Thymus (tissue), 11 donors: ENCODE data around the gene POP5. TPM values are rescaled to one million over a fixed set of nuclear protein-coding genes. Genes with fewer than 3 reads are reported as not detected.
"Not testable (repeated sequence)": the region's sequence is repeated elsewhere in the genome, so short reads cannot be mapped to it uniquely, and the experiment has no call there.

ENCODE experiments used
- DNase-seq, 9 donors: peaks; one replicate each; pipeline ENCODE4 v3.0.0-alpha.2; 2013; ENCODE audit warnings: low spot score in 9 of 9, low read depth in 6 of 9, missing footprints in 1 of 9
- H3K27ac ChIP-seq, 2 donors: one replicate each; pipeline ENCODE4 v1.5.1; 2013; ENCODE audit warnings: control low read depth in 1 of 2, low read depth in 1 of 2, low read length in 1 of 2, mild to moderate bottlenecking in 1 of 2, moderate library complexity in 1 of 2
- H3K27me3 ChIP-seq, 2 donors: one replicate each; pipeline ENCODE4 v1.5.1; 2013; ENCODE audit warnings: low read length in 1 of 2; ENCODE audit not compliant: control insufficient read depth in 2 of 2, insufficient read depth in 1 of 2
- H3K36me3 ChIP-seq, 2 donors: one replicate each; pipeline ENCODE4 v1.5.1; 2013; ENCODE audit warnings: low read length in 1 of 2, mild to moderate bottlenecking in 1 of 2, moderate library complexity in 1 of 2; ENCODE audit not compliant: control insufficient read depth in 2 of 2, insufficient read depth in 2 of 2
- H3K4me1 ChIP-seq, 2 donors: one replicate each; pipeline ENCODE4 v1.5.1; 2013; ENCODE audit warnings: low read length in 2 of 2; ENCODE audit not compliant: control insufficient read depth in 2 of 2, insufficient read depth in 2 of 2
- H3K4me3 ChIP-seq, 2 donors: one replicate each; pipeline ENCODE4 v1.5.1; 2013; ENCODE audit warnings: low read length in 2 of 2, control low read depth in 1 of 2, mild to moderate bottlenecking in 1 of 2
- H3K9me3 ChIP-seq, 2 donors: one replicate each; pipeline ENCODE4 v1.5.1; 2013; ENCODE audit warnings: low read length in 1 of 2, mild to moderate bottlenecking in 1 of 2; ENCODE audit not compliant: control insufficient read depth in 2 of 2, insufficient read depth in 1 of 2
- WGBS: extraction: QIAGEN DNeasy Blood & Tissue Kit; methylation state at CpG from one replicate; pipeline ENCODE4 v1.1.7; 2013; 5-methylcytosine and 5-hydroxymethylcytosine counted together
- polyA plus RNA-seq: library from polyadenylated mRNA; stranded (reverse); fragments of 200-250 nt; gene quantifications from one replicate; pipeline ENCODE4 v1.2.3, GENCODE V29; 2013
- total RNA-seq: library from RNA; stranded (reverse); fragments of 120-200 nt; gene quantifications from one replicate; pipeline ENCODE4 v1.2.4, GENCODE V29; 2013
- donor health status: healthy.

Gene POP5
- total and polyA plus RNA-seq, 2 donors: 55.4 to 95.1 TPM

- DNase-seq, H3K4me1 ChIP-seq, H3K4me3 ChIP-seq, H3K36me3 ChIP-seq, H3K27ac ChIP-seq, H3K9me3 ChIP-seq: not testable (repeated sequence)
- 93% methylated on average over 4 of the region's 4 CpGs for WGBS
- peaks cover 0 to 27% of the 10 kb centered on the region in 2 donors for H3K27me3 ChIP-seq
Measured at GRCh38 chr12:120617767-120618166, 36.6 kb upstream of the POP5 start.

GRCh38 chr12:120617193-120617592, 36.0 kb upstream of the POP5 start:
- peaks cover 0 to 26% of the 10 kb centered on the region in 2 donors for H3K27me3 ChIP-seq
- not testable (repeated sequence) for H3K4me1 ChIP-seq, H3K9me3 ChIP-seq, H3K36me3 ChIP-seq, H3K4me3 ChIP-seq, H3K27ac ChIP-seq, DNase-seq
- 94% methylated on average over 3 of the region's 3 CpGs for WGBS

GRCh38 chr12:120614848-120615247, 33.6 kb upstream of the POP5 start:
- H3K27ac ChIP-seq: no peak overlapping the region

GRCh38 chr12:120611534-120611933, 30.3 kb upstream of the POP5 start:
- H3K27ac ChIP-seq, H3K36me3 ChIP-seq, H3K4me3 ChIP-seq, H3K4me1 ChIP-seq, DNase-seq, H3K27me3 ChIP-seq, H3K9me3 ChIP-seq: not testable (repeated sequence)
- 100% methylated on average over 1 of the region's 1 CpG for WGBS

More at GRCh38 chr12:120614848-120615247, 33.6 kb upstream of the POP5 start:
- H3K4me3 ChIP-seq: no peak overlapping the region
- peaks cover 0 to 1% of the 10 kb centered on the region in 2 donors for H3K9me3 ChIP-seq
- peaks cover 0 to 18% of the 10 kb centered on the region in 2 donors for H3K27me3 ChIP-seq
- DNase-seq: no peak
- H3K4me1 ChIP-seq: no peaks in the 10 kb centered on the region
- no peaks in the 10 kb centered on the region for H3K36me3 ChIP-seq

- Histone ChIP-seq H3K4me1 (no peaks in the 10 kb centered on the region), H3K27ac (no peak overlapping the region), H3K4me3 (no peak overlapping the region), H3K36me3 (no peaks in the 10 kb centered on the region), H3K9me3 (no peaks in the 10 kb centered on the region), H3K27me3 (no peaks in the 10 kb centered on the region)
- 91% methylated on average over 4 of the region's 4 CpGs for WGBS
- DNase-seq: no peak
Measured at GRCh38 chr12:120610560-120610959, 29.4 kb upstream of the POP5 start.

- 39% methylated on average over 5 of the region's 5 CpGs for WGBS
- H3K27ac ChIP-seq, H3K36me3 ChIP-seq, DNase-seq, H3K9me3 ChIP-seq, H3K4me3 ChIP-seq, H3K4me1 ChIP-seq: not testable (repeated sequence)
- H3K27me3 ChIP-seq: peaks cover 0 to 17% of the 10 kb centered on the region in 2 donors
Measured at GRCh38 chr12:120602416-120602815, 21.2 kb upstream of the POP5 start.

GRCh38 chr12:120599672-120600552, 18.7 kb upstream of the POP5 start:
- Histone ChIP-seq H3K27me3 (peaks cover 0 to 21% of the 10 kb centered on the region in 2 donors), H3K9me3 (no peaks in the 10 kb centered on the region), H3K4me3 (no peak overlapping the region), H3K36me3 (no peaks in the 10 kb centered on the region), H3K4me1 (no peaks in the 10 kb centered on the region), H3K27ac (no peak overlapping the region)
- 95% methylated on average over 23 of the region's 23 CpGs for WGBS
- no peak for DNase-seq

- peaks cover 0 to 21% of the 10 kb centered on the region in 2 donors for H3K27me3 ChIP-seq
- no peak for DNase-seq
- no peaks in the 10 kb centered on the region for H3K9me3 ChIP-seq
- H3K4me1 ChIP-seq: no peaks in the 10 kb centered on the region
- H3K27ac ChIP-seq: no peak overlapping the region
- H3K4me3 ChIP-seq: no peak overlapping the region
- WGBS: 91% methylated on average over 13 of the region's 13 CpGs
- no peaks in the 10 kb centered on the region for H3K36me3 ChIP-seq
Measured at GRCh38 chr12:120598674-120599463, 17.7 kb upstream of the POP5 start.

GRCh38 chr12:120597861-120598260, 16.7 kb upstream of the POP5 start:
- Histone ChIP-seq H3K36me3 (no peaks in the 10 kb centered on the region), H3K9me3 (no peaks in the 10 kb centered on the region), H3K4me3 (no peak overlapping the region), H3K27ac (no peak overlapping the region), H3K4me1 (no peaks in the 10 kb centered on the region), H3K27me3 (peaks cover 0 to 21% of the 10 kb centered on the region in 2 donors)
- no peak for DNase-seq
- WGBS: 91% methylated on average over 3 of the region's 3 CpGs
